ENCODE measurements around the gene PXT1. TPM values are rescaled to one million over a fixed set of nuclear protein-coding genes. Genes with fewer than 3 reads are reported as not detected.

PXT1 gene
- total and polyA plus RNA-seq, 9 of the 15 experiments (the other 6 are each of a cell fraction or from before 2014, with no cell fraction given) = 0.09 to 0.11 (median 0.10) TPM; not detected in 5

- TF ChIP-seq RBM17 (IDR thresholded peaks at IDR 0.05; ENCODE audit: borderline replicate concordance, low read depth, low read length) = no peak
- TF ChIP-seq MEIS2 (IDR thresholded peaks at IDR 0.05; ENCODE audit: partially characterized antibody) = peak; percentile 39
- peak; percentile 93 for TF ChIP-seq SMAD1 (IDR thresholded peaks at IDR 0.05; ENCODE audit: low read depth, low read length, partially characterized antibody)
- TF ChIP-seq ZNF717 (CRISPR knock-in tag; IDR thresholded peaks at IDR 0.05) = no peak
- TF ChIP-seq NCOR1 (IDR thresholded peaks at IDR 0.05) = peak; percentile 63
- no peak for TF ChIP-seq SNRNP70 (optimal IDR thresholded peaks at IDR 0.05; ENCODE audit: low read depth, low read length)
- peak; percentile 97 for TF ChIP-seq ZNF395 (CRISPR knock-in tag; IDR thresholded peaks at IDR 0.05)
- TF ChIP-seq MYBL2 (IDR thresholded peaks at IDR 0.05; ENCODE audit: low read depth) = no peak
- no peak for TF ChIP-seq MYBL2 (CRISPR knock-in tag; IDR thresholded peaks at IDR 0.05; ENCODE audit: borderline replicate concordance)
- TF ChIP-seq FOXJ3 (CRISPR knock-in tag; IDR thresholded peaks at IDR 0.05) = no peak
- 0 out of 2 replicates have a peak, but pooled peaks have one; percentile 6 for TF ChIP-seq MTA2 (IDR thresholded peaks at IDR 0.05; ENCODE audit: low read depth)
- no peak for TF ChIP-seq ZNF41 (CRISPR knock-in tag; conservative IDR thresholded peaks at IDR 0.05)
- no peak for TF ChIP-seq SMARCB1 (IDR thresholded peaks at IDR 0.05; ENCODE audit: insufficient read length, low read depth)
- TF ChIP-seq JUN (IDR thresholded peaks at IDR 0.05; ENCODE audit: borderline replicate concordance, low read depth, low read length) = peak; percentile 98
- TF ChIP-seq JUN (CRISPR knock-in tag; IDR thresholded peaks at IDR 0.05; ENCODE audit: borderline replicate concordance) = no peak
- TF ChIP-seq ZNF175 (CRISPR knock-in tag; IDR thresholded peaks at IDR 0.05; ENCODE audit: low read depth) = peak; percentile 96
- TF ChIP-seq TAF7 (tag; IDR thresholded peaks at IDR 0.05) = peak; percentile 88
- no peak for TF ChIP-seq ZNF79 (CRISPR knock-in tag; IDR thresholded peaks at IDR 0.05; ENCODE audit: low read depth)
- TF ChIP-seq PHF8 (IDR thresholded peaks at IDR 0.05; ENCODE audit: borderline replicate concordance, low read length) = peak; percentile 96
- TF ChIP-seq ZNF589 (CRISPR knock-in tag; IDR thresholded peaks at IDR 0.05; ENCODE audit: low read depth) = peak; percentile 97
- TF ChIP-seq ZNF23 (CRISPR knock-in tag; IDR thresholded peaks at IDR 0.05) = no peak
- no peak for TF ChIP-seq RNF219 (CRISPR knock-in tag; IDR thresholded peaks at IDR 0.05)
Observed at GRCh38 chr6:36442671-36443470, at the start of gene PXT1, which contains the start of gene KCTD20 (continued).
